ENCODE measurements around the gene FUT9. TPM values are rescaled to one million over a fixed set of nuclear protein-coding genes. Genes with fewer than 3 reads are reported as not detected.

The FUT9 gene
- total and polyA plus RNA-seq, 10 of the 15 experiments (the other 5 are each of a cell fraction or from before 2014, with no cell fraction given): not detected

DNA sequence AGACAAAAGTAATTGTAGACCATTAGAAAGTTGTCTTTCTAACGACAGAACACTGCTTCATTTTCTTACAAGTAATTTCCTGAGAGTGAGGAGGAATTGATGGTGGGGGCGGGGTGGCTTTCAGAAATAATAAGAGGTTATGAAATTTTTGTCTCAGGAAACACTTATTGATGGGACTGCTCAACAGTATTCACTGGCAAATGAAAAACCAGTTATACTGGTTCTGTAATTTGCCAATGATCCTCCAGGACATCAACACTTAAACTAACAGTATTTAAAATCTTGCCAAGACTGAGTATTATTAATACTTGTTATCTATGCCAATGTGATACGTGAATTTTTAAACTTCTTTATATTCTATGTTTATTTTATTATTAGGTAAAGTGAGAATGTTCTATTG, 41.8 kb upstream of the FUT9 start (continued):
- no peak for TF ChIP-seq MXI1 (IDR thresholded peaks at IDR 0.05; ENCODE audit: low read depth, low read length)

DNA sequence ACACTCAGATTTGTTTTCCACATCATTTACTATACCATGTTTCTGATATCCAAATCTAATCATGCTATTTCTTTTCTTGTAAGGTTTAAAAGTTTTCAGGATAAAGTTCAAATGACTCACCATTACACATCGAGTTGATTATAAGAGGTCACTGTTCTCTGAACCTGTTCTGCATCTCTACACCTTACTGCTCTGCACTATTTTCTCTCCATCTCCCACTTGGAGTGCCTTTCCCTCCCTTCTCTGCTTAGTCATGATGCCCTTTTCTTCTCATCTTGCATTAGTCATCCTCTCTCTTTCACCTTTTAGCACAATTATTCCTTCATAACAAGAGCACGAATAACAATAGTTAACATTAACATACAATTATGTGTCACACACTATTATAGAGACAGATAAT, 37.5 kb upstream of the FUT9 start:
- ChIA-PET RAD21 (ENCODE audit: unreplicated experiment) (no interaction called here), SMC1A (ENCODE audit: uncharacterized antibody, unreplicated experiment) (no interaction called here), POLR2A (no interaction called here), CTCF (no interaction called here)
- Histone ChIP-seq H3K4me3 (no peak overlapping the region), H3K36me3 (ENCODE audit: control insufficient read depth in 2 of 2, insufficient read depth in 2 of 2, low read length in 1 of 2) (no peaks in the 10 kb centered on the region), H3K9me3 (replicated peaks; ENCODE audit: control insufficient read depth, insufficient read depth, low read length) (no peaks in the 10 kb centered on the region), H4K20me1 (ENCODE audit: control insufficient read depth, insufficient read depth) (no peaks in the 10 kb centered on the region), H3K27ac (ENCODE audit: control insufficient read depth, insufficient read depth) (no peak overlapping the region), H2AFZ (ENCODE audit: control insufficient read depth, low read depth, low read length) (no peak overlapping the region), H3K4me2 (ENCODE audit: control insufficient read depth, insufficient read depth) (no peak overlapping the region), H3K79me2 (ENCODE audit: control insufficient read depth, insufficient read depth, low read length) (no peaks in the 10 kb centered on the region), H3K4me1 (ENCODE audit: control insufficient read depth, insufficient read depth, low read length) (no peaks in the 10 kb centered on the region), H3K27me3 (replicated peaks in 1 of 2; ENCODE audit: control insufficient read depth in 2 of 2, insufficient read depth in 2 of 2, low read length in 1 of 2) (no peaks in the 10 kb centered on the region), H3K9ac (ENCODE audit: control insufficient read depth, insufficient read depth, low read length) (no peak overlapping the region)
- in situ Hi-C loops (cut with MboI): no loop called here
- intact Hi-C loops (cut with micrococcal nuclease; ENCODE audit: unreplicated experiment): no loop called here
- TF ChIP-seq BMI1 (IDR thresholded peaks at IDR 0.05; ENCODE audit: borderline replicate concordance): no peak
- no peak for TF ChIP-seq IKZF2 (IDR thresholded peaks at IDR 0.05)
- 0% methylated on average over 2 of the region's 2 CpGs for WGBS (ENCODE audit: insufficient coverage, insufficient replicate concordance, low lambda C conversion rate, missing lambda C conversion rate)
- DNase-seq (ENCODE audit: low read depth, low spot score) (no peak), ATAC-seq (no peak), FAIRE-seq (no peak)
- no TSS peak for BruUV-seq (replicated peaks)

DNA sequence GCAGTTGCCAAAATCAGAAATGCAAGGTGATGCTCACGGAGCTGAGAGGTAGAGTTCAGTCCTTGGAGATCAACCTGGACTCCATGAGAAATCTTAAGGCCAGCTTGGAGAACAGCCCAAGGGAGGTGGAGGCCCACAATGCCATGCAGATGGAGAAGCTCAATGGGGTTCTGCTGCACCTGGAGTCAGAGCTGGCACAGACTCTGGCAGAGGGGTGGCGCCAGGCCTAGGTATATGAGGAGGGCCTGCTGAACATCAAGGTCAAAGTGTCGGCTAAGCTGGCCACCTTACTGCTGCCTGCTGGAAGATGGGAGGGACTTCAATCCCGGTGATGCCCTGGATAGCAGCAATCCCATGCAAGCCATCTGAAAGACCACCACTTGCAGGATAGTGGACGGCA, 23.9 kb upstream of the FUT9 start:
- Histone ChIP-seq H3K36me3 (ENCODE audit: control insufficient read depth in 2 of 2, insufficient read depth in 2 of 2, low read length in 1 of 2) (no peaks in the 10 kb centered on the region), H3K79me2 (ENCODE audit: control insufficient read depth, insufficient read depth, low read length) (no peaks in the 10 kb centered on the region), H2AFZ (ENCODE audit: control insufficient read depth, low read depth, low read length) (no peak overlapping the region), H4K20me1 (ENCODE audit: control insufficient read depth, insufficient read depth) (no peaks in the 10 kb centered on the region; the same call in 1 of the 2 replicates), H3K9me3 (replicated peaks; ENCODE audit: control insufficient read depth, insufficient read depth, low read length) (no peaks in the 10 kb centered on the region), H3K27me3 (replicated peaks in 1 of 2; ENCODE audit: control insufficient read depth in 2 of 2, insufficient read depth in 2 of 2, low read length in 1 of 2) (no peaks in the 10 kb centered on the region), H3K27ac (ENCODE audit: control insufficient read depth, insufficient read depth) (no peak overlapping the region), H3K4me2 (ENCODE audit: control insufficient read depth, insufficient read depth) (no peak overlapping the region), H3K4me3 (no peak overlapping the region), H3K4me1 (ENCODE audit: control insufficient read depth, insufficient read depth, low read length) (no peaks in the 10 kb centered on the region), H3K9ac (ENCODE audit: control insufficient read depth, insufficient read depth, low read length) (no peak overlapping the region)
- ChIA-PET SMC1A (ENCODE audit: uncharacterized antibody, unreplicated experiment) (no interaction called here), RAD21 (ENCODE audit: unreplicated experiment) (no interaction called here), POLR2A (no interaction called here), CTCF (no interaction called here)
- intact Hi-C loops (cut with micrococcal nuclease; ENCODE audit: unreplicated experiment) (no loop called here), in situ Hi-C loops (cut with MboI) (no loop called here)
- DNase-seq (ENCODE audit: low read depth, low spot score): no peak
- BruUV-seq (replicated peaks): no TSS peak
- FAIRE-seq: no peak
- no peak for ATAC-seq
- WGBS (ENCODE audit: insufficient coverage, insufficient replicate concordance, low lambda C conversion rate, missing lambda C conversion rate): 0% methylated on average over 5 of the region's 5 CpGs
- TF ChIP-seq IKZF1 (conservative IDR thresholded peaks at IDR 0.05) (no peak), IKZF2 (IDR thresholded peaks at IDR 0.05) (no peak), ESRRA (IDR thresholded peaks at IDR 0.05; ENCODE audit: low read length) (no peak), NFXL1 (IDR thresholded peaks at IDR 0.05; ENCODE audit: borderline replicate concordance) (no peak), ZNF217 (IDR thresholded peaks at IDR 0.05) (no peak), EZH2 (IDR thresholded peaks at IDR 0.05; ENCODE audit: borderline replicate concordance, control insufficient read depth, low read depth, low read length) (no peak), HDAC6 (IDR thresholded peaks at IDR 0.05; ENCODE audit: unreplicated experiment) (no peak), ZNF384 (IDR thresholded peaks at IDR 0.05; ENCODE audit: borderline replicate concordance, low read depth, low read length) (no peak)
- TF ChIP-seq, protein P1, sequence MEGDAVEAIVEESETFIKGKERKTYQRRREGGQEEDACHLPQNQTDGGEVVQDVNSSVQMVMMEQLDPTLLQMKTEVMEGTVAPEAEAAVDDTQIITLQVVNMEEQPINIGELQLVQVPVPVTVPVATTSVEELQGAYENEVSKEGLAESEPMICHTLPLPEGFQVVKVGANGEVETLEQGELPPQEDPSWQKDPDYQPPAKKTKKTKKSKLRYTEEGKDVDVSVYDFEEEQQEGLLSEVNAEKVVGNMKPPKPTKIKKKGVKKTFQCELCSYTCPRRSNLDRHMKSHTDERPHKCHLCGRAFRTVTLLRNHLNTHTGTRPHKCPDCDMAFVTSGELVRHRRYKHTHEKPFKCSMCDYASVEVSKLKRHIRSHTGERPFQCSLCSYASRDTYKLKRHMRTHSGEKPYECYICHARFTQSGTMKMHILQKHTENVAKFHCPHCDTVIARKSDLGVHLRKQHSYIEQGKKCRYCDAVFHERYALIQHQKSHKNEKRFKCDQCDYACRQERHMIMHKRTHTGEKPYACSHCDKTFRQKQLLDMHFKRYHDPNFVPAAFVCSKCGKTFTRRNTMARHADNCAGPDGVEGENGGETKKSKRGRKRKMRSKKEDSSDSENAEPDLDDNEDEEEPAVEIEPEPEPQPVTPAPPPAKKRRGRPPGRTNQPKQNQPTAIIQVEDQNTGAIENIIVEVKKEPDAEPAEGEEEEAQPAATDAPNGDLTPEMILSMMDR (IDR thresholded peaks at IDR 0.05 in 2 of 3, conservative IDR thresholded peaks at IDR 0.05 in 1 of 3; ENCODE audit: control insufficient read depth in 2 of 3, extremely low read depth in 1 of 3, insufficient read depth in 1 of 3, low read depth in 3 of 3, low read length in 3 of 3): no peak
- TF ChIP-seq, protein P2, sequence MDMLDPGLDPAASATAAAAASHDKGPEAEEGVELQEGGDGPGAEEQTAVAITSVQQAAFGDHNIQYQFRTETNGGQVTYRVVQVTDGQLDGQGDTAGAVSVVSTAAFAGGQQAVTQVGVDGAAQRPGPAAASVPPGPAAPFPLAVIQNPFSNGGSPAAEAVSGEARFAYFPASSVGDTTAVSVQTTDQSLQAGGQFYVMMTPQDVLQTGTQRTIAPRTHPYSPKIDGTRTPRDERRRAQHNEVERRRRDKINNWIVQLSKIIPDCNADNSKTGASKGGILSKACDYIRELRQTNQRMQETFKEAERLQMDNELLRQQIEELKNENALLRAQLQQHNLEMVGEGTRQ (IDR thresholded peaks at IDR 0.05; ENCODE audit: borderline replicate concordance, low read depth, low read length): no peak
- TF ChIP-seq, protein P3, sequence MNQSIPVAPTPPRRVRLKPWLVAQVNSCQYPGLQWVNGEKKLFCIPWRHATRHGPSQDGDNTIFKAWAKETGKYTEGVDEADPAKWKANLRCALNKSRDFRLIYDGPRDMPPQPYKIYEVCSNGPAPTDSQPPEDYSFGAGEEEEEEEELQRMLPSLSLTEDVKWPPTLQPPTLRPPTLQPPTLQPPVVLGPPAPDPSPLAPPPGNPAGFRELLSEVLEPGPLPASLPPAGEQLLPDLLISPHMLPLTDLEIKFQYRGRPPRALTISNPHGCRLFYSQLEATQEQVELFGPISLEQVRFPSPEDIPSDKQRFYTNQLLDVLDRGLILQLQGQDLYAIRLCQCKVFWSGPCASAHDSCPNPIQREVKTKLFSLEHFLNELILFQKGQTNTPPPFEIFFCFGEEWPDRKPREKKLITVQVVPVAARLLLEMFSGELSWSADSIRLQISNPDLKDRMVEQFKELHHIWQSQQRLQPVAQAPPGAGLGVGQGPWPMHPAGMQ (IDR thresholded peaks at IDR 0.05; ENCODE audit: borderline replicate concordance): no peak

Data from GM12878 (cell line).